ENCODE measurements around the gene LHX2. TPM values are rescaled to one million over a fixed set of nuclear protein-coding genes. Genes with fewer than 3 reads are reported as not detected.
"Not testable (repeated sequence)": the region's sequence is repeated elsewhere in the genome, so short reads cannot be mapped to it uniquely, and the experiment has no call there.

The LHX2 gene
- total RNA-seq, 1 donor, result not detected

DNA sequence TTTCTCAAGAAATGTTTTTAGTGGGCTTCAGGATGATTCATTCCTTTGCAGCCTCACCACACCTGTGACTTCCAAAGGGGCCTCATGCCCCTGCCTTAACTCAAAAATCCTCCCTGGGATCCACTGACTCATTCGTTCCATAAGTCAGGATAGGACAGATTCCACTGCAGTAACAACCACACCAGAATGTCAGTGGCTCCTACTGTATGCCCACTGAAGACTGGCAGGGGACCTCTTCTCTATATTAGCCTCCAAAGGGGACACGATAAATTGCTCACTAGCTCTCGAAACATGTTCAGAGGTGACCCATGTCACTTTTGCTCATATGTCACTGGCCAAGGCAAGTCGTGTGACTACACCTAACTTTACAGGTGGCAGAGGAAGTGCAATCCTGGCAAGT is 25.7 kb upstream of the LHX2 start:
- TF ChIP-seq, protein P1, sequence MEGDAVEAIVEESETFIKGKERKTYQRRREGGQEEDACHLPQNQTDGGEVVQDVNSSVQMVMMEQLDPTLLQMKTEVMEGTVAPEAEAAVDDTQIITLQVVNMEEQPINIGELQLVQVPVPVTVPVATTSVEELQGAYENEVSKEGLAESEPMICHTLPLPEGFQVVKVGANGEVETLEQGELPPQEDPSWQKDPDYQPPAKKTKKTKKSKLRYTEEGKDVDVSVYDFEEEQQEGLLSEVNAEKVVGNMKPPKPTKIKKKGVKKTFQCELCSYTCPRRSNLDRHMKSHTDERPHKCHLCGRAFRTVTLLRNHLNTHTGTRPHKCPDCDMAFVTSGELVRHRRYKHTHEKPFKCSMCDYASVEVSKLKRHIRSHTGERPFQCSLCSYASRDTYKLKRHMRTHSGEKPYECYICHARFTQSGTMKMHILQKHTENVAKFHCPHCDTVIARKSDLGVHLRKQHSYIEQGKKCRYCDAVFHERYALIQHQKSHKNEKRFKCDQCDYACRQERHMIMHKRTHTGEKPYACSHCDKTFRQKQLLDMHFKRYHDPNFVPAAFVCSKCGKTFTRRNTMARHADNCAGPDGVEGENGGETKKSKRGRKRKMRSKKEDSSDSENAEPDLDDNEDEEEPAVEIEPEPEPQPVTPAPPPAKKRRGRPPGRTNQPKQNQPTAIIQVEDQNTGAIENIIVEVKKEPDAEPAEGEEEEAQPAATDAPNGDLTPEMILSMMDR (IDR thresholded peaks at IDR 0.05; ENCODE audit: insufficient read depth, low read length), result no peak
- DNase-seq (ENCODE audit: low read depth), result no peak
- no peak overlapping the region for H3K4me3 ChIP-seq (ENCODE audit: low read depth, low read length)

DNA sequence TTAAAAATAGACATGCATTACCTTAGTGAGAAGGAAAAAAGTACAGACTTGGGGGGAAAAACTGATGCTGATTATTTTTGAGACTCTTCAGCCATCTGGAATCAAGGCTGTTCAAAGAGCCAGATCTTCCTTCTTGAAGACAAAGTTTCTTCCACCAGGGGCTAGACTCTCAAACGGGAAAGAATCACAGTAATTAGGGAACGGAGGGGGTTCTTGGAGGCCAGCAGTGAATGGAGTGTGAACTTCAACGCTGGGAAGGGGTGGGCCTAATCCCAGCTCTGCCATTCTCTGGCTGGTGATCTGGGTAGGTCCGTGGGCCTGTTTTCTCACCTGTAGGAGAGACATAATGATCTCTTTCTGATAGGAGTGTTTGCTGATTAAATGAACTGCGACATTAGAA is 21.1 kb upstream of the LHX2 start:
- DNase-seq (ENCODE audit: low read depth), result no peak
- TF ChIP-seq, protein P1 (IDR thresholded peaks at IDR 0.05; ENCODE audit: insufficient read depth, low read length), result no peak
- no peak overlapping the region for H3K4me3 ChIP-seq (ENCODE audit: low read depth, low read length)

- H3K4me3 ChIP-seq (ENCODE audit: low read depth, low read length); DNase-seq (ENCODE audit: low read depth): not testable (repeated sequence)
Measured at GRCh38 chr9:123992679-123993078, 18.9 kb upstream of the LHX2 start.

GRCh38 chr9:123996731-123997421 is 14.7 kb upstream of the LHX2 start:
- TF ChIP-seq, protein P1 (IDR thresholded peaks at IDR 0.05; ENCODE audit: insufficient read depth, low read length), result no peak
- DNase-seq (ENCODE audit: low read depth), result peak; percentile 51
- H3K4me3 ChIP-seq (ENCODE audit: low read depth, low read length), result no peak overlapping the region

GRCh38 chr9:123997665-123998277 is 13.8 kb upstream of the LHX2 start:
- DNase-seq (ENCODE audit: low read depth), result no peak
- TF ChIP-seq, protein P1 (IDR thresholded peaks at IDR 0.05; ENCODE audit: insufficient read depth, low read length), result no peak
- H3K4me3 ChIP-seq (ENCODE audit: low read depth, low read length), result no peak overlapping the region

GRCh38 chr9:123998278-123998925 is 13.2 kb upstream of the LHX2 start:
- no peak overlapping the region for H3K4me3 ChIP-seq (ENCODE audit: low read depth, low read length)
- DNase-seq (ENCODE audit: low read depth), result no peak
- TF ChIP-seq, protein P1 (IDR thresholded peaks at IDR 0.05; ENCODE audit: insufficient read depth, low read length), result no peak

GRCh38 chr9:123998970-123999621 is 12.5 kb upstream of the LHX2 start:
- no peak for DNase-seq (ENCODE audit: low read depth)
- TF ChIP-seq, protein P1 (IDR thresholded peaks at IDR 0.05; ENCODE audit: insufficient read depth, low read length), result no peak
- no peak overlapping the region for H3K4me3 ChIP-seq (ENCODE audit: low read depth, low read length)

Data from fibroblast of the aortic adventitia (primary cell).